Right cardiac atrium (tissue), 5 donors: ENCODE measurements around the gene HDAC7. TPM values are rescaled to one million over a fixed set of nuclear protein-coding genes. Genes with fewer than 3 reads are reported as not detected.
A peak's percentile ranks its signal among the peaks of the same experiment; 100 is the strongest.

Experiments used
- ATAC-seq, 2 donors: fragments of 200-7000 bp; cut with Tn5 transposase; one replicate each; pipeline versions ENCODE4 v1.8.0 to v1.9.1; 2020; ENCODE audit warnings: moderate library complexity in 2 of 2, mild to moderate bottlenecking in 1 of 2
- DNase-seq, 3 donors: peaks; one replicate each; pipeline ENCODE4 v3.0.0-alpha.2; 2020
- H3K27ac ChIP-seq: one replicate; pipeline ENCODE4 v1.5.1; 2013; ENCODE audit warnings: mild to moderate bottlenecking, low read length, control low read depth, moderate library complexity
- H3K27me3 ChIP-seq: one replicate; pipeline ENCODE4 v1.6.1; 2013; ENCODE audit not compliant: control insufficient read depth, insufficient read depth
- H3K4me1 ChIP-seq: one replicate; pipeline ENCODE4 v1.6.1; 2013; ENCODE audit warnings: low read length; ENCODE audit not compliant: control insufficient read depth, insufficient read depth
- H3K4me3 ChIP-seq: one replicate; pipeline ENCODE4 v1.5.1; 2013; ENCODE audit warnings: low read length, control low read depth
- H3K9me3 ChIP-seq: one replicate; pipeline ENCODE4 v1.6.1; 2013; ENCODE audit warnings: low read length; ENCODE audit not compliant: control insufficient read depth
- WGBS: extraction: QIAGEN DNeasy Blood & Tissue Kit; methylation state at CpG from one replicate; pipeline ENCODE4 v1.1.7; 2013; 5-methylcytosine and 5-hydroxymethylcytosine counted together
- intact Hi-C, 4 donors: fragments of 100-400 bp; cut with DNase I; formaldehyde crosslinking; loops; one replicate each; pipeline versions ENCODE4 v1.11.0 to v1.14.0; 2022 to 2023
- polyA plus RNA-seq: library from polyadenylated mRNA; stranded (reverse); fragments of 200-250 nt; gene quantifications from one replicate; pipeline ENCODE4 v1.2.3, GENCODE V29; 2013
- total RNA-seq, 4 donors: library from RNA; stranded (reverse); fragmentation: NEBNext Ultra II Directional; extraction: Animal tissue kit (Norgen Biotek cat#: 25700); gene quantifications; one replicate each; pipeline ENCODE4 v1.2.1, GENCODE V29; 2021
- donor health status: healthy with polysubstance abuse.
- donor health status: DM: no; HTN: yes; CAD: no.
- donor health status: DM: no; HTN: no; CAD: no.
- donor health status: DM: no; HTN: yes; CAD: no; lungs with severe emphysema.
- donor health status: DM: yes; HTN: yes; CAD: no.

HDAC7 gene
- total and polyA plus RNA-seq, 5 donors = 38.0 to 60.1 (median 49.7) TPM

DNA sequence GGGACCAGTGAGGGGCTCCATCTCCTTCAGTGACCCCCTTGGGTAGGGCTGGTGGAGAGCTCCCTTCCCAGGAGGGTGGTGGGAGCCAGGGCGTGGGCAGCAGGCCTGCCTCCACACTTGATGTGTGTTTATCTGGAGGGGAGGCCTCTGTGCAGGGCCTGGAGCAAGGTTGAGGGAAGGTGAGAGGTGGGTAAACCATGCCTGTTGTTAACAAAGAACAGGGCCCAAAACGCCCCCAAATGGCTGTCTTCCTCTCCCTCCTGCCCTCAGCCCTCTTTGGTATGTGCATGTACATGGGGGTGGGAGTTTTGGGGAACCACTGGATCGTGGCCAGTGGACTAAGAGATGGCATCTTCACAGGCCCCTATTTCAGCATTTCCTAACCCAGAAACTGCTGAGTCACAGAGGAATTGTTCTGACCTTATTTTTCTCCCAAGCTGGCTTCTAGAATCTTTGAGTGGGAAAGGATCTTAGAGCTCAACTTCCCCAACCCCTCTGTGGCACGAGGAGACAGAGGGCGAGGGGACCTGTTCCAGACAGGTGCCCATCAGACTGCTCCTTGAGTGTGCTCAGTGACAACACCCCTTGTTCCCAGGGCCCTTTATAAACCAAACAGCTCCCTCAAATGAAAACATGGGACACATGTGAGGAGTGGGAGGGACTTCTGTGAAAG lies 43.1 kb downstream of the HDAC7 start:
- peaks cover 29% of the 10 kb centered on the region for H3K4me1 ChIP-seq

GRCh38 chr12:47775100-47775911 lies 44.4 kb downstream of the HDAC7 start:
- ATAC-seq = no peak
- intact Hi-C loops = loop anchor here in 2 of 4 donors (5.0 kb wide), 1 partner anchor 62 kb away; no protein-coding TSS in a partner anchor

More for the DNA sequence above, 43.1 kb downstream of the HDAC7 start:
- H3K27ac ChIP-seq = peak overlapping the region; percentile 50
- intact Hi-C loops = loop anchor here in 2 of 4 donors (5.0 kb wide), 1 partner anchor 61 kb away; no protein-coding TSS in a partner anchor
- H3K9me3 ChIP-seq = no peaks in the 10 kb centered on the region
- no peak for ATAC-seq
- WGBS = 64% methylated on average over 5 of the region's 5 CpGs
- DNase-seq = peak in 2 of 3 donors; percentile 32 to 66
- H3K27me3 ChIP-seq = no peaks in the 10 kb centered on the region
- H3K4me3 ChIP-seq = no peak overlapping the region

DNA sequence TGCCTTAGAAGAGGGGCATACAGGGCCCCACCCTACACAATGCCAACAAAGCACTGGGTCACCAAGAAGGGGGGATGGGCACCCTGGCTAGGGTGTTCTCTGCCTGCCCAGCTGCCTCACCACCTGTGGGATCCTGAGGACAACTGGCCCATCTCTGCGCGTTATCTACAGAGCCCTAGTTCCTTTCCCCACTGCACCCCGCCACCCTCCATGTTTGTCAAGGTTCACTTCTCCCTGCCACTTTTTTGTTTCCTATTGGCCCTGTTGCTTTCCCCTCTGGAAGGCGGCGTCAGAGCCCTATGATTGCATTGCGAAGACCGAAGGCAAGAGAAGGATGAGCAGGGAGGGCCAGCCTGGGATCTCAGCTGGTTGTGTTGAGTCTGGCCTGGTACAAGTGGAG lies 45.0 kb downstream of the HDAC7 start:
- intact Hi-C loops = loop anchor here in 2 of 4 donors (5.0 kb wide), 2 partner anchors 57 to 63 kb away; no protein-coding TSS in a partner anchor
- H3K9me3 ChIP-seq = no peaks in the 10 kb centered on the region
- H3K27me3 ChIP-seq = no peaks in the 10 kb centered on the region
- ATAC-seq = no peak
- H3K4me3 ChIP-seq = no peak overlapping the region
- WGBS = 95% methylated on average over 7 of the region's 7 CpGs
- peak in 2 of 3 donors; percentile 21 to 37 for DNase-seq
- peaks cover 29% of the 10 kb centered on the region for H3K4me1 ChIP-seq
- no peak overlapping the region for H3K27ac ChIP-seq

More at GRCh38 chr12:47775100-47775911, 44.4 kb downstream of the HDAC7 start:
- no peaks in the 10 kb centered on the region for H3K9me3 ChIP-seq
- no peaks in the 10 kb centered on the region for H3K27me3 ChIP-seq
- H3K4me1 ChIP-seq = peaks cover 29% of the 10 kb centered on the region
- peak overlapping the region; percentile 0 for H3K27ac ChIP-seq
- H3K4me3 ChIP-seq = no peak overlapping the region
- 66% methylated on average over 10 of the region's 10 CpGs for WGBS
- peak in 2 of 3 donors; percentile 43 to 61 for DNase-seq

DNA sequence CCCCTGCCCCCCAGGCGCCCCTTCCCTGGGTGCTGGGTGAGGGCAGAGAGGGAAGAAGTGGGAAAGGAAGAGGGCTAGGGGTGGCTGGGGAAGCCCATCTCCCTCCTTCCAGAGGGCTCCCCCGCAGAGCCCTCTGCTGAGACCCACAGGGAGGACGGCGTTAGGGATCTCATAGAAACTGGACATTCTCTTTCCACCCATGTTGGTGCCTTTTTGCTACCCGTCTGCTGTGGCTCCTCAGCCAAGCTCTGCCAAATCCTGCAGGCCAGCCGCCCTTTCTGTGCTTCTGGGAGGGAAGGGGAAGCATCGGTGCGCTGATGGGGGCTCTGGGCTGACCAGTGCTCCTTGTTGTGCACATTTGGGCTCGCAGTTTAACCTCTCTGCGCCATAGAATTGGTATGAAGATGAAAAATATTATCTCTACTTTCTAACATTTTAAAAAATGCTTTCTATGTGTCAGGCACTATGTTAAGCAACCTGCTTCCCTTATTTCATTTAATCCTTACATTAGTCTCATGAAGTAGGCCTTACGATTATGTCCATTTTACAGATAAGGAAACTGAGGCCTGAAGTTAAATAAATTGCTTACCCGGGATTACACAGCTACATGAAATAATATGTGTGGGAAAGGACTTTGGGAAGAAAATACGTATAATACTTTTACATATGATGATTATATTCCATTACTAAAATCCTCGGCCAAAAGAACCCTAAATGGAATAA lies 45.7 kb downstream of the HDAC7 start:
- DNase-seq = peak in 1 of 3 donors; percentile 18
- intact Hi-C loops = loop anchor here in 2 of 4 donors (5.0 kb wide), 1 partner anchor 57 kb away; no protein-coding TSS in a partner anchor
- no peak overlapping the region for H3K27ac ChIP-seq

DNA sequence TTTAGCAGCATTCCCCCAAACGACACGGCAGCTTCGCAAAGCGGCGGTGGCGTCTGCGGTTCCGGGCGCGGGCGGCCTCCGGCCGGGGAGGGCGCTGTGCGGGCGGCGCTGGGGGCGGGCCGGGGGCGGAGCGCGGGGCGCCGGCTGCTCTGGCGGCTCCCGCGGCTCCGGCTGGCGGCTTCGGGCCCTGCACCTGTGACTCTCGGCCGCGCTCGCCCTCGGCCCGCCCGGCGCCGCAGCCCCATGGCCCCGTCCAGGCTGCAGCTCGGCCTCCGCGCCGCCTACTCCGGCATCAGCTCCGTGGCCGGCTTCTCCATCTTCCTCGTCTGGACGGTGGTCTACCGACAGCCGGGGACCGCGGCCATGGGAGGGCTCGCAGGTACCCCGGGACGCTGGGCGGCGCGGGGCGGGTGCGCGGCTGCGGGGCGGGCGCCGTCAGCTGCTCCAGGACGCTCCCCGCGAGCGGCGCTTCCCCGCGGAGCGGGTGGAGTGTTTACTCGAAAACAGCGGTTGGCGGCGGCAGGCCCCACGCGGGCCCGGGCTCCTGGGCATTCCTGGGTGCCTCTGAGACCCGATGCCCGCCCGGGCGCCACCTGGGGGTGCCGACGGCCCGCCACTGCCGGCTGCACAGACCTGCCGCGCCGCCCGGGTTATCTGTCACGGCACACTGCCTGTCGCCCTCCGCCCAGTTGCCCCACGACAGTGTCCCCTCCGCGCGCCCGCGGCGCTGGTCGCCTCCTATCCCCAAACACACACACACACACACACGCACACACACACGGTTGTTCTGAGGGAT lies 46.4 kb downstream of the HDAC7 start, which contains the start of gene SLC48A1:
Gene SLC48A1, plus strand, starts transcription at position 177 of the 796 bp plus-strand sequence. Its CDS starts 67 bp downstream, at position 244.
- H3K4me1 ChIP-seq = peaks cover 23% of the 10 kb centered on the region

More for the DNA sequence above, 45.7 kb downstream of the HDAC7 start:
- Histone ChIP-seq H3K27me3 (no peaks in the 10 kb centered on the region), H3K4me1 (peaks cover 28% of the 10 kb centered on the region), H3K4me3 (peak overlapping the region; percentile 84), H3K9me3 (no peaks in the 10 kb centered on the region)
- 58% methylated on average over 14 of the region's 14 CpGs for WGBS
- peak; percentile 4 to 5 for ATAC-seq

DNA sequence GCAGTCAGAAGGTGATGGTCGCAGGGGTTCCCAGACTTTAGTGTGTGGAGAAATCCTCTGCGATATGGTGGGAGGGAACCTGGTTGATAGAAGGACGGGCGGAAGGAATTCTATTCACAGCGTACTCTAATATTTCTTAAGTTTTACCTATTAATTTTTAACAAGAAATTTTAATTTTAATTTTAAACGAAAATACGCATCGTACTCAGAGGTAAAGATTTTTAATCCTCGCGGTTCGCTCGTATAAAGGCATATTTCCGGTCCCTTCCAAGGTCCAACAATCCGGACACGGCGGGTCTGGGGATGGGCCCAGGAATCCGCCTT lies 47.0 kb downstream of the HDAC7 start:
- WGBS = 14% methylated on average over 17 of the region's 17 CpGs
- peak overlapping the region; percentile 84 for H3K4me3 ChIP-seq
- peaks cover 19% of the 10 kb centered on the region for H3K4me1 ChIP-seq
- ATAC-seq (no peak), DNase-seq (no peak)
- intact Hi-C loops = loop anchor here in 2 of 4 donors (5.0 kb wide), 1 partner anchor 55 kb away; no protein-coding TSS in a partner anchor
- peak overlapping the region; percentile 58 for H3K27ac ChIP-seq
- H3K27me3 ChIP-seq = no peaks in the 10 kb centered on the region
- no peaks in the 10 kb centered on the region for H3K9me3 ChIP-seq

More for the DNA sequence above, 46.4 kb downstream of the HDAC7 start, which contains the start of gene SLC48A1:
- WGBS = under 1% methylated on average over 106 of the region's 106 CpGs
- no peaks in the 10 kb centered on the region for H3K9me3 ChIP-seq
- H3K27me3 ChIP-seq = no peaks in the 10 kb centered on the region
- intact Hi-C loops = loop anchor here in 2 of 4 donors (5.0 kb wide), 1 partner anchor 56 kb away; no protein-coding TSS in a partner anchor
- peak within 1 kb of the TSS; percentile 58 for H3K27ac ChIP-seq
- ATAC-seq (peak; percentile 67 to 83), DNase-seq (peak; percentile 80 to 92 (median 92))
- H3K4me3 ChIP-seq = peak within 1 kb of the TSS; percentile 84

- no peak overlapping the region for H3K27ac ChIP-seq
- 77% methylated on average over 13 of the region's 13 CpGs for WGBS
- no peak overlapping the region for H3K4me3 ChIP-seq
- no peaks in the 10 kb centered on the region for H3K27me3 ChIP-seq
- intact Hi-C loops = loop anchor here in 2 of 4 donors (5.0 kb wide), 1 partner anchor 55 kb away; no protein-coding TSS in a partner anchor
- H3K4me1 ChIP-seq = peaks cover 18% of the 10 kb centered on the region
- no peaks in the 10 kb centered on the region for H3K9me3 ChIP-seq
- ATAC-seq (no peak), DNase-seq (no peak)
Observed at GRCh38 chr12:47772094-47772660, 47.5 kb downstream of the HDAC7 start.

DNA sequence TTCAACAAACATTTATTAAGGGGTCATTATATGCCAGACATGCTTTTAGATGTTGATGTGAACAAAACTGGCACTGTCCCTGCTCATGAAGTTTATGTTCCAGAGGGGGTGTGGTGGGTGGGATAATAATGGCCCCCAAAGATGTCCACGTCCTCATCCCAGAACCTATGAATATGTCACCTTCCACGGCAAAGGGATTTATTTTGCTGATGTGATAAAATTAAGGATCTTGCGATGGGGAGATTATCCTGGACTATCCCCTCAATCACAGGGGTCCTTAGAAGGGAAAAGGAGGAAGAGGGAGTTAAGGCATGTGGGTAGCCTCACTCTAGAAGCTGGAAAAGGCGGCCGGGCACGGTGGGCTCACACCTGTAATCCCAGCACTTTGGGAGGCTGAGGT lies 48.4 kb downstream of the HDAC7 start:
- peaks cover 9% of the 10 kb centered on the region for H3K4me1 ChIP-seq
- intact Hi-C loops = loop anchor here in 2 of 4 donors (5.0 kb wide), 1 partner anchor 54 kb away; no protein-coding TSS in a partner anchor
- 91% methylated on average over 6 of the region's 6 CpGs for WGBS

DNA sequence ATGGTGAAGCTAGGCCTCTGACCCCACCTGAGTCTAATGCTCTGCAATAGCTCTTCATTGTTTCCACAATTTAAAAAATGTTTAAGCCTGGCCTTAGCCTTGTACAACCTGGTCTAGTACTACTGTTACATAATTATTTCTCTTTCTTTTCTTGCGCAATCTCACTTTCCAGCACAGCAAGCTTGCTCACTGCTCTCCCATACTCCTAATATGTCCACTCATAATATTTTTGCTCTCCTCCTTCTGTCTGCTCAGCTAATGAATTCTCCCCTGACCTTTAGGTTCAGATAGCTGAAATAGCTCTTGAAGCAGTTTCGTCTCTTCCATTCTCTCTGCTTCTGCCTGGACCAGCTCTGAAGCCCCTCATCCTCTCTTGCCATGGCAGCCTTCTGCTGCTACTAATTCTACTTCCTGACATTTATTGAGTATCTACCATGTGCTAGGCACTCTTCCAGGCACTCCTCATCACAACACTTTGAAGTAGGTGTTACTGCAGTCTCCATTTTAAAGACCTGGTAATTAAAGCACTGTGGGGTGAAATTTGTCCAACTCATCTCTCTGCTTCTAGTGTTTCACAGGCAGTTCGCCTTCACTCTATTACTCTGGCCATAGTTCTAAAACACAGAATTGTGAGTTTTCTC lies 49.5 kb downstream of the HDAC7 start:
- H3K4me1 ChIP-seq = peaks cover 4% of the 10 kb centered on the region
- H3K4me3 ChIP-seq = no peak overlapping the region
- no peak overlapping the region for H3K27ac ChIP-seq
- no peak for DNase-seq
- intact Hi-C loops = loop anchor here in 2 of 4 donors (5.0 kb wide), 1 partner anchor 53 kb away; no protein-coding TSS in a partner anchor
- H3K27me3 ChIP-seq = no peaks in the 10 kb centered on the region
- H3K9me3 ChIP-seq = no peaks in the 10 kb centered on the region
- ATAC-seq = no peak
- 80% methylated on average over 3 of the region's 3 CpGs for whole genome bisulfite sequencing

More for the DNA sequence above, 48.4 kb downstream of the HDAC7 start:
- ATAC-seq (no peak), DNase-seq (no peak)
- Histone ChIP-seq H3K4me3 (no peak overlapping the region), H3K27ac (no peak overlapping the region), H3K9me3 (no peaks in the 10 kb centered on the region), H3K27me3 (no peaks in the 10 kb centered on the region)
